Motor neuron (in vitro differentiated cells): Measurements from ENCODE around the gene EAF1. TPM values are rescaled to one million over a fixed set of nuclear protein-coding genes. Genes with fewer than 3 reads are reported as not detected.
"Not testable (repeated sequence)": the region's sequence is repeated elsewhere in the genome, so short reads cannot be mapped to it uniquely, and the experiment has no call there.

ENCODE experiments used
- ATAC-seq, 8 experiments: fragments of 200-7000 bp; cut with Tn5 transposase; replicated peaks in 6 of 8; 2 replicates each; pipeline ENCODE4 v1.8.0; 2021; ENCODE audit warnings: mild to moderate bottlenecking in 8 of 8, moderate library complexity in 8 of 8
- H3K27ac ChIP-seq, 2 donors: fragments of 250-450 bp; sonication (Bioruptor Pico); 2 replicates each; pipeline ENCODE4 v1.9.0; 2021; ENCODE audit warnings: antibody characterized with exemption in 2 of 2, mild to moderate bottlenecking in 2 of 2, moderate library complexity in 1 of 2
- H3K4me1 ChIP-seq, 2 donors: fragments of 250-450 bp; sonication (Bioruptor Pico); replicated peaks in 1 of 2; 2 replicates each; pipeline ENCODE4 v1.6.1; 2021; ENCODE audit warnings: antibody characterized with exemption in 2 of 2, mild to moderate bottlenecking in 2 of 2, moderate library complexity in 1 of 2
- H3K4me3 ChIP-seq, 5 donors: fragments of 250-450 bp; sonication (Bioruptor Pico); 2 replicates each; pipeline ENCODE4 v1.9.0; 2021; ENCODE audit warnings: antibody characterized with exemption in 5 of 5, mild to moderate bottlenecking in 5 of 5, moderate library complexity in 4 of 5
- WGBS, 10 experiments: fragments of 450-650 bp; shearing (Covaris generic); methylation state at CpG; one replicate each; pipeline ENCODE4 v1.0.0; 2022; 5-methylcytosine and 5-hydroxymethylcytosine counted together
- in situ Hi-C, 9 experiments: fragments of 400-800 bp; cut with MboI; loops; one replicate each; pipeline ENCODE4 v1.15.0; 2021; ENCODE audit warnings: low sequenced_read_pairs in 9 of 9, low pct_unique_long_range_greater_than_20kb in 2 of 9; ENCODE audit not compliant: unreplicated experiment in 9 of 9
- total RNA-seq, 8 experiments: library from RNA; unstranded; fragments of 300-600 nt; gene quantifications; 2 replicates each; pipeline versions ENCODE4 v1.2.3 to v1.2.4, GENCODE V29; 2022

The EAF1 gene
- total RNA-seq, 8 experiments from 2014 or later = 16.8 to 34.4 (median 26.7) TPM

- in situ Hi-C loops = no loop called here
- no peak for ATAC-seq
- Histone ChIP-seq H3K4me1 (no peaks in the 10 kb centered on the region), H3K27ac (no peak overlapping the region), H3K4me3 (no peak overlapping the region)
- 80 to 100% methylated on average over 2 of the region's 2 CpGs; no CpG with 5 or more reads in 8 of the 10 experiments for WGBS, 10 experiments
Measured at GRCh38 chr3:15456321-15456720, 28.9 kb downstream of the EAF1 start.

- H3K4me1 ChIP-seq = not testable (repeated sequence)
- WGBS, 10 experiments = 0 to 100% (median 78%) methylated on average over 1 to 9 of the region's 10 CpGs; no CpG with 5 or more reads in 1 of the 10 experiments
Measured at GRCh38 chr3:15456915-15457314, 29.5 kb downstream of the EAF1 start.

DNA sequence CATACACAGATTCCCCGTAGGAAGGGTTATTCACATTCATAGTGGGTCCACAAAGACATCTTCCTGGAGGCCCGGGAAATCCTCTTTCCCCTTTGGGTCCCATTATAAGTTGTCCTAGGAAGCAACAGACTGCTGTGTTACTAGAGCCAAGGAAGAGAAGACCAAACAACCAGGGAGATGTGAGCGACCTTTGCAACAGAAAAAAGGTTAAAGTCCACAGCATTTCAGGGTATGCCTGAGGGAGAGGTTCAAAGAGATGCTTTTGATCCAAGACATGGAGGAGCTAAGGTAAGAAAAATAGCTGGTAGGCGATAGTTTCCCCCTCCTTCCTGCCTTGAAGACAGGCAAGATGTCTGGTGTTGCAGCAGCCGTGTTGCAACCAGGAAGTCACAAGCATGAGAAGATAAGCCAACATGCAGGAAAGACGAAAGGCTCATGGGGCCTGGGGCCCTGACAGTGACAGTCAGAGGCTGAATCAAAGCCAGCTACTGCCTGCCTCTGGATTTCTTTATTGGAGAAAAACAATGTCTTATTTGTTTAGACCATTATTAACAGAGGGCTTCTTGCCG is 30.9 kb downstream of the EAF1 start:
- no peak for ATAC-seq
- 74 to 100% (median 88%) methylated on average over 1 to 5 of the region's 7 CpGs for WGBS, 10 experiments
- H3K4me1 ChIP-seq = no peaks in the 10 kb centered on the region
- no peak overlapping the region for H3K27ac ChIP-seq
- no peak overlapping the region for H3K4me3 ChIP-seq
- in situ Hi-C loops = no loop called here

More at GRCh38 chr3:15456915-15457314, 29.5 kb downstream of the EAF1 start:
- ATAC-seq = peak in 3 of 8 experiments; percentile 63 to 83 (median 82)
- H3K4me3 ChIP-seq, H3K27ac ChIP-seq, in situ Hi-C loops: not testable (repeated sequence)

DNA sequence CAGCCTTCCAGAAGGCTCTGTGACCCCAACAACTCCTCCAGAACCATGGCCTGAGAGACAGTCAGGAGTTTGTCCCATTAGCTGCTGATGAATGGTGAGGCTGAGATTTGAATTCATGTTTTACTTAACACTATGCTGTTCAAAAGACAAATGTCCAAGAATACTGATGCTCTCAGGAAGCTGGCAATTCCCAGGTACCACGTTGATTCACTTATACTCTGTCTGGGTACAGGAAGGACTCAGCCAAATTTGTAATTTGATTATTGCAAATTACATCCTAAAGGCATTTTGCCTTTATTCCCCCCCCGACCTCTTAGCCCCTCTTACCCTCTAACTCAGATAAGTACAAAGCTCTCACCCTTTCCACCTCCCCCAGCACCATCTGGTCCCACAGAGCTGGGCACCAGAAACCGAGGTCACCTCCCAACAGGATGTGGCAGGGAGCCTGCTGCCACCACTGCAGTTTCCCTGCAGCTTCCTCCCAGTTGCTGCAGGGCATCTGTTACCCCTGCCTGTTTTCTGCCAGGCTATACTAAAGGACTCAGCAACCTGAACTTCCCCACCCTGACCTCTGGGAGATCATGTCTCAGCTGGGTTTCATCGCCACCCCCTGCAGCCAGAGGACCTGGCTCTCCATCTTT is 33.6 kb downstream of the EAF1 start:
- no peak for ATAC-seq
- 0 to 60% (median 52%) methylated on average over 2 of the region's 4 CpGs; no CpG with 5 or more reads in 6 of the 10 experiments for WGBS, 10 experiments
- in situ Hi-C loops = no loop called here
- Histone ChIP-seq H3K4me3 (no peak overlapping the region), H3K27ac (no peak overlapping the region), H3K4me1 (no peaks in the 10 kb centered on the region)

DNA sequence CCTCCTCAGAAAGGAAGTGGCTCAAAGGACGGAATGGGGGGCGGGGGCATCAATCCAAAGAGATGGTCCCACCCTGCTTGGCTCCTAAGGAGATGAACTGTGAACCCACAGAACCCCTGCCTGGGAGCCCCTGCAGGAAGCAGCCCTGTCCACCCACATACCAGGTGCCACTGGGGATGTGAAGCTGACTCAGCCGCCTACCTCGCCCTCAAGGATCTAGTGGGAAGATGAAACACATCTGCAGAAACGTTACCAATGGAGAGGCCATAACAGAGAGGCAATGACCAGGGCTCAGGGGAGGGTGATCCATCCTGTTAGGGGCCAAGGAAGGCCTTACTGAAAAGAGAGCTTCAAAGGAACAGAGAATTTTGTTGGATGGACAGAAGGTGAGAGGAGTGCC is 35.1 kb downstream of the EAF1 start:
- in situ Hi-C loops = no loop called here
- Histone ChIP-seq H3K4me1 (no peaks in the 10 kb centered on the region), H3K27ac (no peak overlapping the region), H3K4me3 (no peak overlapping the region)
- no peak for ATAC-seq
- 85 to 94% (median 90%) methylated on average over 1 to 4 of the region's 5 CpGs; no CpG with 5 or more reads in 5 of the 10 experiments for WGBS, 10 experiments

DNA sequence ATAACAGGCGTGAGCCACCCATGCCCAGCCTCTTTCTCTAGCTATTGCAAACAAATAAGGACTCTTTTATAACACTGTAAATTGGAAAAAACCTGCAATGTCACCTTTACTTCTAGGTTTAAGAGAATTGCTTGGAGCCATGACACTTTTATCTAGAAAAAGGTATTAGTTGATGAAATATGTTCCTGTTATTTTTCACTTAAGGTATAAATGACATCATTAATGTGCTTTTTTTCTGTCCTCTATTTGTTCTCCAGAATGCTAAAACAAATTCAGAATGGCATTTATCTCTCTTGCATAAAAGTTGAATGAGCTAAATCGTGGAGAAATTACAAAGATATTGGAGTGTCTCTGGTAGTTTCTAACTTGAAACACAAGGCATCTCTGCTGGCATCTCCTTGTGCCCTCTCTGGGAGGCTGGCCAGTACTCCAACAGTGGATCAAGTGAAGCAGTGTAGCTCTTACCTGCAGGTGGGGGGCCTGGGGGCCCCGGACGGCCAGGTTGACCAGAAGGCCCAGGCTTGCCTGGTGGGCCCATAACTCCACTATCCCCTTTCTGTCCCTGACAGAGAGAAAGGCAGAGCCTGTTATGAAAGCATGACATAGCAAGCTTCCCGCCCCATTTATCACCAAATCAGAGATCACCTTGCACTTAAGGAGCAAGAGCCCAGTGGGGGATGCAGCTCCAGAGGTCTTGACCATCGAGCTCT is 38.6 kb downstream of the EAF1 start:
- in situ Hi-C loops = no loop called here
- H3K27ac ChIP-seq = no peak overlapping the region
- 65 to 100% (median 85%) methylated on average over 1 to 4 of the region's 6 CpGs for WGBS, 10 experiments
- no peak overlapping the region for H3K4me3 ChIP-seq
- ATAC-seq = no peak
- H3K4me1 ChIP-seq = no peaks in the 10 kb centered on the region

- H3K4me3 ChIP-seq = no peak overlapping the region
- in situ Hi-C loops = no loop called here
- no peak for ATAC-seq
- 40 to 96% (median 77%) methylated on average over 1 to 5 of the region's 11 CpGs; no CpG with 5 or more reads in 2 of the 10 experiments for WGBS, 10 experiments
- no peaks in the 10 kb centered on the region for H3K4me1 ChIP-seq
- no peak overlapping the region for H3K27ac ChIP-seq
Measured at GRCh38 chr3:15467227-15468181, 40.1 kb downstream of the EAF1 start.

DNA sequence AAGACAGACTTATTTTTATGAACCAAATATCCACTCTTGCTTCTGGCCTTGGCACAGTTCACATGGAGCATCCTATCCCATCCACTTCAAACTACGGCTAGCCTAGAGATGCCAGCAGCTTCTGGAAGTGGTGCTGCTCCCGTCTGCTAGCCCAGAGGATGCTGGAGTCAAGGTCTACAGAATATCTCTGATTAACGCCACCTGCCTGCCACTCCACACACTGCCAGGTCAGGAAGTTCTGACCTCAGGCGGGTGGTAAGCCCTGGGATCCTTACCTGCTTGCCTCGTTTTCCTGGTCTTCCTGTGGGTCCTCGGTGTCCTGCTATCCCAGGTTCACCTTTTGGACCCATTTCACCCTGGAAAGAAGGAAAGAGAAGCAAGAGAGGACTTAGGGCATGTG is 42.9 kb downstream of the EAF1 start:
- in situ Hi-C loops = no loop called here
- no peak for ATAC-seq
- Histone ChIP-seq H3K4me1 (no peaks in the 10 kb centered on the region), H3K4me3 (no peak overlapping the region), H3K27ac (no peak overlapping the region)
- 37 to 93% (median 60%) methylated on average over 1 to 4 of the region's 6 CpGs; no CpG with 5 or more reads in 3 of the 10 experiments for WGBS, 10 experiments

GRCh38 chr3:15470849-15471248 is 43.5 kb downstream of the EAF1 start:
- in situ Hi-C loops = no loop called here
- no peaks in the 10 kb centered on the region for H3K4me1 ChIP-seq
- no peak for ATAC-seq
- H3K27ac ChIP-seq = no peak overlapping the region
- WGBS, 10 experiments = 0 to 100% (median 78%) methylated on average over 1 to 2 of the region's 2 CpGs; no CpG with 5 or more reads in 2 of the 10 experiments
- no peak overlapping the region for H3K4me3 ChIP-seq

DNA sequence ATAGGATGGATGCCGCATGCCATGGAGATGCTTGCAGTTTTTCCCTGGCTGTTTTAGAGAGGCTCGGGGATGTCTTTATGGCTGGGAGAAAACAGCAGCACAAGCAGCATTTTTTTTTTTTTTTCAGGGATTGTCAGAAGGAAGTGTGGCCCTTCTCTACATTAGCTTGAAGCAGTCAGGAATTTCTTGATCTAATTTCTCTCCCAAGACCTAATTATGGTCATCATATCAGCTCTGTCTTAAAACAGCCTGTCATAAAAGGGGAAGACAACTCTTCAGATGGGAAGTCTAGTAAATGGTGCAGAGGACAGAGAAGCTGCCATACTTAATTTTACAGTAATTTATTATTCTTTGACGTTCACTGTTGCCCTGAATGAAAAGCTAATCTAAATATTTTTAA is 44.5 kb downstream of the EAF1 start:
- no peak overlapping the region for H3K4me3 ChIP-seq
- in situ Hi-C loops = no loop called here
- 41 to 95% (median 83%) methylated on average over 1 to 3 of the region's 3 CpGs; no CpG with 5 or more reads in 2 of the 10 experiments for WGBS, 10 experiments
- no peak overlapping the region for H3K27ac ChIP-seq
- H3K4me1 ChIP-seq = no peaks in the 10 kb centered on the region
- ATAC-seq = no peak

DNA sequence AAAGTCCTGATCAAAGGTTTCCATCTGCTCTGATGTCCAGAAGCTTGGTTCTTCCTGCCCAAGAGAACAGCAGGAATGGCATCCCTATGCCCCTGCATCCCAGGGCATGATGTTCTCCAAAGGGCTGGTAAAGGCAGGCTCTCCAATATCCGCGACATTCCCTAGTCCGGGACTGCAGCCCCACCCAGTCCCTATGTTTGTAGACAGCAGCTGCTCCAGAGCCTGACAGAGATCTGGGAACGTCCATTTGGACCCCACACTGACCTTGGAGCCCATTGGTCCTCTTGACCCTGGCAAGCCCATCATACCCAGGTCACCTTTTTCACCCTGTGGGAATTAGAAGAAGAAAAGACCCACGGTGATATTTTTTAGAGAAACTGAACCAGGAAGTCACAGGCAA is 47.8 kb downstream of the EAF1 start:
- H3K4me1 ChIP-seq = peaks cover 7 to 17% of the 10 kb centered on the region in 2 donors
- in situ Hi-C loops = no loop called here
- H3K27ac ChIP-seq = no peak overlapping the region
- 0 to 67% (median 53%) methylated on average over 1 to 3 of the region's 5 CpGs; no CpG with 5 or more reads in 4 of the 10 experiments for WGBS, 10 experiments
- H3K4me3 ChIP-seq = no peak overlapping the region
- no peak for ATAC-seq

- no peak overlapping the region for H3K27ac ChIP-seq
- in situ Hi-C loops = no loop called here
- WGBS, 10 experiments = 0 to 94% (median 80%) methylated on average over 1 to 3 of the region's 3 CpGs; no CpG with 5 or more reads in 1 of the 10 experiments
- no peak overlapping the region for H3K4me3 ChIP-seq
- peak in 2 of 8 experiments; percentile 38 to 70 for ATAC-seq
- peaks cover 7 to 17% of the 10 kb centered on the region in 2 donors for H3K4me1 ChIP-seq
Measured at GRCh38 chr3:15476378-15476777, 49.0 kb downstream of the EAF1 start.
